Measurements from ENCODE around the gene ARHGAP18.

GRCh38 chr6:129565366-129565765 is 144.6 kb downstream of the ARHGAP18 start:
- TF ChIP-seq CTCF (IDR thresholded peaks at IDR 0.05; ENCODE audit: low read depth, low read length, poor library complexity, severe bottlenecking) (no peak), EZH2phosphoT487 (IDR thresholded peaks at IDR 0.05; ENCODE audit: borderline replicate concordance, low read length) (no peak)
